CD14-positive monocyte (primary cell): ENCODE measurements around the gene MRPS17. TPM values are rescaled to one million over a fixed set of nuclear protein-coding genes. Genes with fewer than 3 reads are reported as not detected.

Experiments used
- DNase-seq, 3 donors: peaks; one replicate each; pipeline ENCODE4 v3.0.0-alpha.2; 2011 to 2022
- H2AFZ ChIP-seq: 2 replicates; pipeline ENCODE4 v1.6.0; 2012; ENCODE audit warnings: mild to moderate bottlenecking, low read depth, low read length, inconsistent platforms; ENCODE audit not compliant: insufficient read depth, poor library complexity, severe bottlenecking
- H3K27ac ChIP-seq, 2 donors: 1 replicate in 1 of 2; 2 replicates in 1 of 2; pipeline ENCODE4 v1.5.1; 2012 to 2013; ENCODE audit warnings: low read length in 2 of 2, control low read depth in 1 of 2, inconsistent platforms in 1 of 2, low read depth in 1 of 2, mild to moderate bottlenecking in 1 of 2
- H3K27me3 ChIP-seq, 2 donors: one replicate each; pipeline versions ENCODE4 v1.6.0 to v1.6.1; 2011 to 2013; ENCODE audit warnings: low read length in 2 of 2; ENCODE audit not compliant: control insufficient read depth in 2 of 2, insufficient read depth in 2 of 2
- H3K36me3 ChIP-seq, 2 donors: replicated peaks in 1 of 2; 1 replicate in 1 of 2; 2 replicates in 1 of 2; pipeline versions ENCODE4 v1.5.1 to v1.6.1; 2012 to 2013; ENCODE audit warnings: low read length in 2 of 2, control low read depth in 1 of 2, inconsistent platforms in 1 of 2, mild to moderate bottlenecking in 1 of 2; ENCODE audit not compliant: insufficient read depth in 2 of 2, control insufficient read depth in 1 of 2
- H3K4me1 ChIP-seq, 2 donors: 1 replicate in 1 of 2; 2 replicates in 1 of 2; pipeline versions ENCODE4 v1.5.1 to v1.6.1; 2012 to 2013; ENCODE audit warnings: low read length in 2 of 2, control low read depth in 1 of 2, inconsistent platforms in 1 of 2, mild to moderate bottlenecking in 1 of 2, moderate library complexity in 1 of 2; ENCODE audit not compliant: insufficient read depth in 2 of 2, control insufficient read depth in 1 of 2
- H3K4me2 ChIP-seq: replicated peaks from 2 replicates; pipeline ENCODE3; 2012; ENCODE audit warnings: low read length, moderate library complexity, mild to moderate bottlenecking; ENCODE audit not compliant: poor library complexity, severe bottlenecking; ENCODE audit errors: extremely low read depth
- H3K4me3 ChIP-seq, 3 experiments: fragments of 200-600 bp in 1 of 3; sonication (generic) in 1 of 3; replicated peaks in 1 of 3; 1 replicate in 2 of 3; 2 replicates in 1 of 3; pipeline ENCODE4 v1.5.1; 2011 to 2013; ENCODE audit warnings: low read length in 3 of 3, mild to moderate bottlenecking in 3 of 3, control low read depth in 2 of 3, low read depth in 2 of 3, inconsistent platforms in 1 of 3, moderate library complexity in 1 of 3
- H3K79me2 ChIP-seq: 2 replicates; pipeline ENCODE4 v1.6.0; 2012; ENCODE audit warnings: mild to moderate bottlenecking, control low read depth, inconsistent platforms, low read length, moderate library complexity; ENCODE audit not compliant: insufficient read depth
- H3K9ac ChIP-seq: 2 replicates; pipeline ENCODE4 v1.6.0; 2017; ENCODE audit warnings: low read length, mild to moderate bottlenecking; ENCODE audit not compliant: insufficient read depth, poor library complexity, severe bottlenecking
- H3K9me3 ChIP-seq, 2 donors: replicated peaks in 1 of 2; 1 replicate in 1 of 2; 2 replicates in 1 of 2; pipeline versions ENCODE4 v1.5.1 to v1.6.1; 2012 to 2013; ENCODE audit warnings: low read length in 2 of 2, control low read depth in 1 of 2; ENCODE audit not compliant: control insufficient read depth in 1 of 2, insufficient read depth in 1 of 2
- H4K20me1 ChIP-seq: 2 replicates; pipeline ENCODE4 v1.6.0; 2012; ENCODE audit warnings: mild to moderate bottlenecking, low read length, control low read depth, moderate library complexity; ENCODE audit not compliant: insufficient read depth
- H3K27ac Mint-ChIP-seq, 7 donors: one replicate each; pipeline ENCODE4 v1.8.0; 2020; ENCODE audit warnings: mild to moderate bottlenecking in 7 of 7, mixed read lengths in 7 of 7, moderate library complexity in 6 of 7, inconsistent platforms in 2 of 7
- H3K27me3 Mint-ChIP-seq, 3 donors: one replicate each; pipeline ENCODE4 v1.8.0; 2021 to 2022; ENCODE audit warnings: low read depth in 3 of 3, mild to moderate bottlenecking in 3 of 3, mixed read lengths in 3 of 3, moderate library complexity in 3 of 3, inconsistent platforms in 1 of 3
- H3K36me3 Mint-ChIP-seq, 2 donors: one replicate each; pipeline ENCODE4 v1.8.0; 2020; ENCODE audit warnings: mixed read lengths in 2 of 2, inconsistent platforms in 1 of 2, mild to moderate bottlenecking in 1 of 2
- H3K4me1 Mint-ChIP-seq: one replicate; pipeline ENCODE4 v1.8.0; 2020; ENCODE audit warnings: mild to moderate bottlenecking, mixed read lengths
- H3K4me3 Mint-ChIP-seq, 2 donors: one replicate each; pipeline ENCODE4 v1.8.0; 2020; ENCODE audit warnings: mild to moderate bottlenecking in 2 of 2, mixed read lengths in 2 of 2, moderate library complexity in 1 of 2
- H3K9me3 Mint-ChIP-seq, 7 donors: one replicate each; pipeline ENCODE4 v1.8.0; 2020 to 2022; ENCODE audit warnings: mixed read lengths in 7 of 7, mild to moderate bottlenecking in 6 of 7, moderate library complexity in 6 of 7, inconsistent platforms in 2 of 7
- CTCF ChIP-seq: fragments of 200-600 bp; IDR thresholded peaks from one replicate; pipeline ENCODE4 v1.8.0; 2022; ENCODE audit warnings: antibody characterized with exemption, mild to moderate bottlenecking
- WGBS: methylation state at CpG from one replicate; pipeline ENCODE4 v1.1.5; 2013; ENCODE audit warnings: missing lambda C conversion rate; ENCODE audit not compliant: insufficient coverage; 5-methylcytosine and 5-hydroxymethylcytosine counted together
- intact Hi-C, 2 donors: fragments of 100-400 bp; cut with micrococcal nuclease; formaldehyde crosslinking; loops; one replicate each; pipeline versions ENCODE4 v1.15.0 to v1.15.1; 2023
- polyA plus RNA-seq, 3 donors: library from polyadenylated mRNA; depleted of rRNA in 1 of 3; unstranded in 2 of 3; stranded (reverse) in 1 of 3; fragments of 300-500 nt in 2 of 3; fragments of >200 nt in 1 of 3; fragmentation: Illumina TruSeq in 2 of 3; gene quantifications; 1 replicate in 2 of 3; 2 replicates in 1 of 3; pipeline ENCODE4 v1.2.3, GENCODE V29; 2012 to 2021

Gene MRPS17
- polyA plus RNA-seq, 3 donors = 6.1 to 14.6 (median 10.9) TPM

GRCh38 chr7:55980266-55980665, 28.6 kb downstream of the MRPS17 start:
- intact Hi-C loops = no loop called here
- Mint-ChIP-seq H3K27me3 (no peaks in the 10 kb centered on the region), H3K4me3 (no peak overlapping the region), H3K9me3 (no peaks in the 10 kb centered on the region), H3K4me1 (no peaks in the 10 kb centered on the region), H3K36me3 (peaks cover 53 to 77% of the 10 kb centered on the region in 2 donors), H3K27ac (peak overlapping the region in 1 of 7 donors; percentile 78)
- WGBS = 100% methylated on average over 2 of the region's 3 CpGs
- Histone ChIP-seq H3K4me2 (no peak overlapping the region), H3K9me3 (no peaks in the 10 kb centered on the region), H3K4me1 (no peaks in the 10 kb centered on the region), H4K20me1 (peaks cover 21% of the 10 kb centered on the region), H3K27ac (no peak overlapping the region), H3K9ac (no peak overlapping the region), H2AFZ (no peak overlapping the region), H3K36me3 (peaks cover 72 to 78% of the 10 kb centered on the region in 2 donors), H3K4me3 (no peak overlapping the region), H3K27me3 (no peaks in the 10 kb centered on the region), H3K79me2 (peaks cover 10% of the 10 kb centered on the region)
- no peak for DNase-seq
- TF ChIP-seq CTCF = no peak

GRCh38 chr7:55983537-55983936, 31.9 kb downstream of the MRPS17 start:
- no peak for TF ChIP-seq CTCF
- H3K4me1 ChIP-seq = no peaks in the 10 kb centered on the region
- no peak for DNase-seq
- H3K4me3 ChIP-seq = no peak overlapping the region
- H3K4me2 ChIP-seq = no peak overlapping the region
- no peaks in the 10 kb centered on the region for H3K79me2 ChIP-seq
- WGBS = no CpG with 5 or more reads among the region's 3 CpGs
- no peaks in the 10 kb centered on the region for H3K9me3 ChIP-seq
- no peaks in the 10 kb centered on the region for H3K9me3 Mint-ChIP-seq
- peaks cover 58 to 86% of the 10 kb centered on the region in 2 donors for H3K36me3 Mint-ChIP-seq
- intact Hi-C loops = no loop called here
- H3K4me1 Mint-ChIP-seq = no peaks in the 10 kb centered on the region
- peaks cover 81 to 99% of the 10 kb centered on the region in 2 donors for H3K36me3 ChIP-seq
- H3K27ac Mint-ChIP-seq = no peak overlapping the region
- no peak overlapping the region for H3K27ac ChIP-seq
- no peak overlapping the region for H3K9ac ChIP-seq
- no peaks in the 10 kb centered on the region for H3K27me3 ChIP-seq
- peaks cover 0 to under 1% (median 0%) of the 10 kb centered on the region in 3 donors for H3K27me3 Mint-ChIP-seq
- H2AFZ ChIP-seq = no peak overlapping the region
- H3K4me3 Mint-ChIP-seq = no peak overlapping the region
- no peaks in the 10 kb centered on the region for H4K20me1 ChIP-seq
